H9 (cell line): ENCODE results near the gene TADA2B. TPM values are rescaled to one million over a fixed set of nuclear protein-coding genes. Genes with fewer than 3 reads are reported as not detected.

ENCODE experiments used
- DNase-seq: peaks from one replicate; pipeline ENCODE4 v3.0.0-alpha.2; 2017
- H2AFZ ChIP-seq: one replicate; pipeline ENCODE4 v1.6.1; 2013; ENCODE audit warnings: mild to moderate bottlenecking, low read length, control low read depth, moderate library complexity
- H2AK5ac ChIP-seq: 2 replicates; pipeline ENCODE4 v1.6.1; 2013; ENCODE audit warnings: low read length, control low read depth, mixed read lengths; ENCODE audit not compliant: insufficient read length
- H2BK120ac ChIP-seq: one replicate; pipeline ENCODE4 v1.6.1; 2013; ENCODE audit warnings: low read depth, mild to moderate bottlenecking, low read length, control low read depth, inconsistent platforms; ENCODE audit not compliant: poor library complexity, severe bottlenecking
- H2BK12ac ChIP-seq: 2 replicates; pipeline ENCODE4 v1.6.1; 2013; ENCODE audit warnings: low read length, control low read depth, mixed read lengths, low read depth; ENCODE audit not compliant: insufficient read length
- H2BK15ac ChIP-seq: 2 replicates; pipeline ENCODE4 v1.6.1; 2013; ENCODE audit warnings: low read depth, low read length, control low read depth
- H2BK20ac ChIP-seq: one replicate; pipeline ENCODE4 v1.6.1; 2013; ENCODE audit warnings: low read depth, mild to moderate bottlenecking, low read length, control low read depth, inconsistent platforms; ENCODE audit not compliant: poor library complexity, severe bottlenecking
- H2BK5ac ChIP-seq: 2 replicates; pipeline ENCODE4 v1.6.1; 2013; ENCODE audit warnings: low read length, control low read depth, mixed read lengths; ENCODE audit not compliant: insufficient read length
- H3K14ac ChIP-seq: 2 replicates; pipeline ENCODE4 v1.6.1; 2013; ENCODE audit warnings: low read length, control low read depth; ENCODE audit not compliant: insufficient read depth
- H3K18ac ChIP-seq: 2 replicates; pipeline ENCODE4 v1.6.1; 2013; ENCODE audit warnings: low read depth, mild to moderate bottlenecking, mixed read lengths, low read length, control low read depth; ENCODE audit not compliant: insufficient read length
- H3K23ac ChIP-seq: 2 replicates; pipeline ENCODE4 v1.6.1; 2013; ENCODE audit warnings: low read length, control low read depth, mixed read lengths, low read depth; ENCODE audit not compliant: insufficient read length
- H3K23me2 ChIP-seq: 2 replicates; pipeline ENCODE4 v1.6.1; 2013; ENCODE audit warnings: low read depth, mild to moderate bottlenecking, mixed read lengths, low read length, control low read depth; ENCODE audit not compliant: insufficient read length, poor library complexity, severe bottlenecking
- H3K27ac ChIP-seq: 2 replicates; pipeline ENCODE4 v1.5.1; 2013; ENCODE audit warnings: low read length, control low read depth, mixed read lengths, low read depth; ENCODE audit not compliant: insufficient read length
- H3K27me3 ChIP-seq: 2 replicates; pipeline ENCODE4 v1.6.1; 2013; ENCODE audit warnings: low read length, control low read depth, inconsistent platforms; ENCODE audit not compliant: insufficient read depth
- H3K4ac ChIP-seq: 2 replicates; pipeline ENCODE4 v1.6.1; 2013; ENCODE audit warnings: low read depth, mild to moderate bottlenecking, control low read depth, inconsistent platforms, low read length, moderate library complexity
- H3K4me1 ChIP-seq: 2 replicates; pipeline ENCODE4 v1.6.1; 2013; ENCODE audit warnings: low read length, control low read depth, inconsistent platforms; ENCODE audit not compliant: insufficient read depth
- H3K4me2 ChIP-seq: 2 replicates; pipeline ENCODE4 v1.6.1; 2013; ENCODE audit warnings: low read length, control low read depth, mixed read lengths; ENCODE audit not compliant: insufficient read length, insufficient read depth
- H3K56ac ChIP-seq: 2 replicates; pipeline ENCODE4 v1.6.1; 2013; ENCODE audit warnings: low read depth, mild to moderate bottlenecking, mixed read lengths, low read length, control low read depth; ENCODE audit not compliant: insufficient read length
- H3K79me1 ChIP-seq: 2 replicates; pipeline ENCODE4 v1.6.1; 2013; ENCODE audit warnings: low read depth, mild to moderate bottlenecking, moderate library complexity, low read length, control low read depth, inconsistent platforms; ENCODE audit not compliant: insufficient read depth, poor library complexity, severe bottlenecking
- H3K79me2 ChIP-seq: 2 replicates; pipeline ENCODE4 v1.6.1; 2013; ENCODE audit warnings: low read length, control low read depth, inconsistent platforms; ENCODE audit not compliant: insufficient read depth
- H3K9ac ChIP-seq: 2 replicates; pipeline ENCODE4 v1.6.1; 2013; ENCODE audit warnings: low read length, control low read depth, mixed read lengths; ENCODE audit not compliant: insufficient read length; ENCODE audit errors: extremely low read depth
- H3K9me3 ChIP-seq: one replicate; pipeline ENCODE4 v1.6.1; 2013; ENCODE audit warnings: low read depth, low read length, inconsistent platforms; ENCODE audit not compliant: control insufficient read depth
- H3T11ph ChIP-seq: one replicate; pipeline ENCODE4 v1.6.1; 2013; ENCODE audit warnings: mild to moderate bottlenecking, low read length, control low read depth, inconsistent platforms
- H4K20me1 ChIP-seq: one replicate; pipeline ENCODE4 v1.6.1; 2013; ENCODE audit not compliant: control insufficient read depth, insufficient read length, insufficient read depth
- H4K5ac ChIP-seq: 2 replicates; pipeline ENCODE4 v1.6.1; 2013; ENCODE audit warnings: low read depth, mild to moderate bottlenecking, mixed read lengths, low read length, control low read depth; ENCODE audit not compliant: insufficient read length
- H4K8ac ChIP-seq: replicated peaks from 2 replicates; pipeline ENCODE4 v1.6.1; 2013; ENCODE audit warnings: low read length, control low read depth, mixed read lengths, low read depth; ENCODE audit not compliant: insufficient read length
- H4K91ac ChIP-seq: 2 replicates; pipeline ENCODE4 v1.6.1; 2013; ENCODE audit warnings: low read depth, mild to moderate bottlenecking, moderate library complexity, mixed read lengths, low read length, control low read depth; ENCODE audit not compliant: insufficient read length
- H3K27ac Mint-ChIP-seq, 3 experiments: 2 replicates in 2 of 3; 3 replicates in 1 of 3; pipeline ENCODE4 v1.8.0; 2020 to 2021; ENCODE audit warnings: mixed read lengths in 3 of 3, mild to moderate bottlenecking in 1 of 3, moderate library complexity in 1 of 3
- H3K27me3 Mint-ChIP-seq: 2 replicates; pipeline ENCODE4 v1.8.0; 2021; ENCODE audit warnings: low read depth, mild to moderate bottlenecking, moderate library complexity, mixed read lengths
- H3K36me3 Mint-ChIP-seq, 3 experiments: 2 replicates in 2 of 3; 3 replicates in 1 of 3; pipeline ENCODE4 v1.8.0; 2020 to 2021; ENCODE audit warnings: low read depth in 3 of 3, mixed read lengths in 3 of 3; ENCODE audit not compliant: insufficient read depth in 1 of 3
- H3K4me1 Mint-ChIP-seq, 2 experiments: 2 replicates each; pipeline ENCODE4 v1.8.0; 2020; ENCODE audit warnings: mixed read lengths in 2 of 2
- H3K4me3 Mint-ChIP-seq, 2 experiments: 2 replicates in 1 of 2; 3 replicates in 1 of 2; pipeline ENCODE4 v1.8.0; 2020 to 2021; ENCODE audit warnings: mild to moderate bottlenecking in 2 of 2, mixed read lengths in 2 of 2, moderate library complexity in 1 of 2
- H3K9me3 Mint-ChIP-seq, 2 experiments: 2 replicates in 1 of 2; 3 replicates in 1 of 2; pipeline ENCODE4 v1.8.0; 2020; ENCODE audit warnings: mild to moderate bottlenecking in 2 of 2, mixed read lengths in 2 of 2, moderate library complexity in 1 of 2
- CTCF ChIP-seq: fragments of 200-600 bp; sonication (generic); conservative IDR thresholded peaks from 3 replicates; pipeline ENCODE4 v1.8.0; 2021; ENCODE audit warnings: antibody characterized with exemption, mild to moderate bottlenecking
- WGBS: extraction: QIAGEN DNeasy Blood & Tissue Kit; methylation state at CpG from one replicate; pipeline ENCODE4 v1.1.7; 2013; ENCODE audit warnings: missing lambda C conversion rate, low lambda C conversion rate, mixed read lengths; ENCODE audit not compliant: insufficient read length; ENCODE audit errors: extremely low coverage; 5-methylcytosine and 5-hydroxymethylcytosine counted together
- total RNA-seq: library from RNA; stranded (reverse); gene quantifications from 2 replicates; pipeline ENCODE4 v1.2.1, GENCODE V29; 2021

TADA2B gene
- total RNA-seq, 1 experiment from 2014 or later, result 14.0 TPM

DNA sequence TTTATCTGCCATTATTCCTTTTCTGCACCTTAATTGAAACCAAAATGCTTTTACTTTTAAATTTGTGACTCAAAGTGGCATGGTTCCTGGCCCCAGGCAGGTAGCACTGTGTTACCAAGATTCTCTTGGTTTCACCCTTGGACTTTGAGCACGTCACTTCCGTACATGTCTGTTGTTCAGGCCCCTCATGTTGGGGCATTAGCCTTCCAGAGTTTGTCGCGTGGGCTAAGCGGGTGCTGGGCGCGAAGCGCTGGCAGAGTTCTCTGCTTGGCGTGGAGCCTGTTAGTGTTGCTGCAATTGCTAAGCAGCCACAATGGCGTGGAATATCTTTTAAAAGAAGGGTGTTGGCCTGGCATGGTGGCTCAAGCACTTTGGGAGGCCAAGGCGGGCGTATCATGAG is 14.0 kb upstream of the TADA2B start:
- Histone ChIP-seq H3K23me2 (no peaks in the 10 kb centered on the region), H4K8ac (no peak overlapping the region), H3T11ph (no peak overlapping the region), H2BK12ac (no peak overlapping the region), H2BK120ac (no peak overlapping the region), H3K9me3 (no peaks in the 10 kb centered on the region), H4K20me1 (no peaks in the 10 kb centered on the region), H3K4me2 (no peak overlapping the region), H2BK20ac (no peak overlapping the region), H3K18ac (no peak overlapping the region), H2BK15ac (no peak overlapping the region), H3K79me1 (no peaks in the 10 kb centered on the region), H2BK5ac (no peak overlapping the region), H4K5ac (no peak overlapping the region), H3K4me1 (no peaks in the 10 kb centered on the region; the same call in 1 of the 2 replicates), H3K23ac (no peak overlapping the region), H3K27ac (no peak overlapping the region), H3K14ac (no peak overlapping the region), H3K4ac (no peak overlapping the region), H3K27me3 (no peaks in the 10 kb centered on the region), H4K91ac (no peak overlapping the region), H3K79me2 (no peaks in the 10 kb centered on the region), H3K9ac (no peak overlapping the region), H2AK5ac (no peak overlapping the region), H2AFZ (no peak overlapping the region), H3K56ac (no peak overlapping the region)
- DNase-seq, result no peak
- Mint-ChIP-seq H3K27ac (no peak overlapping the region), H3K9me3 (no peaks in the 10 kb centered on the region; a peak in 1 of 5 replicates), H3K4me1 (peaks cover 0 to 12% of the 10 kb centered on the region in 2 experiments; a peak in 2 of 4 replicates), H3K36me3 (peaks cover 28 to 65% (median 61%) of the 10 kb centered on the region in 3 experiments; a peak in 6 of 7 replicates), H3K4me3 (no peak overlapping the region), H3K27me3 (no peaks in the 10 kb centered on the region)
- no CpG with 5 or more reads among the region's 12 CpGs for WGBS
- TF ChIP-seq CTCF, result no peak
